SW480 (cell line): ENCODE data around the gene OR51A4.
"Not testable (repeated sequence)": the region's sequence is repeated elsewhere in the genome, so short reads cannot be mapped to it uniquely, and the experiment has no call there.

Source experiments
- DNase-seq: peaks from one replicate; pipeline ENCODE4 v3.0.0-alpha.2; 2016; ENCODE audit warnings: low spot score

Gene OR51A4

GRCh38 chr11:4947505-4947904, at the start of gene OR51A4:
Gene OR51A4, minus strand, starts transcription at chr11:4947605. Its CDS starts 505 bp downstream, at chr11:4947100.
- DNase-seq: no peak

GRCh38 chr11:4994551-4994950, 47.1 kb upstream of the OR51A4 start, which contains the start of gene OR51L1:
Gene OR51L1, plus strand, starts transcription at chr11:4994851. Its CDS starts 4,132 bp downstream, at chr11:4998983.
- no peak for DNase-seq

- no peak for DNase-seq
These were observed 43.7 kb upstream of the OR51A4 start for GRCh38 chr11:4991060-4991459.

- DNase-seq: no peak
These were observed 36.4 kb upstream of the OR51A4 start for GRCh38 chr11:4983841-4984240.

- DNase-seq: no peak
These were observed 35.3 kb upstream of the OR51A4 start for GRCh38 chr11:4982678-4983077.

GRCh38 chr11:4979036-4979435, 31.6 kb upstream of the OR51A4 start:
- no peak for DNase-seq

GRCh38 chr11:4975436-4975835, 28.0 kb upstream of the OR51A4 start:
- no peak for DNase-seq

- no peak for DNase-seq
These were observed 15.4 kb upstream of the OR51A4 start for GRCh38 chr11:4962816-4963215.

GRCh38 chr11:4960877-4961276, 13.5 kb upstream of the OR51A4 start:
- DNase-seq: no peak

- DNase-seq: no peak
These were observed 10.0 kb upstream of the OR51A4 start for GRCh38 chr11:4957396-4957795.

GRCh38 chr11:4955613-4956012, 8.2 kb upstream of the OR51A4 start, which contains the start of gene OR51A2:
Gene OR51A2, minus strand, starts transcription at chr11:4955713. Its CDS starts 0 bp downstream, at chr11:4955713.
- DNase-seq: not testable (repeated sequence)

- DNase-seq: no peak
These were observed 10.7 kb downstream of the OR51A4 start for GRCh38 chr11:4936745-4937144.

GRCh38 chr11:4932751-4933150, 14.7 kb downstream of the OR51A4 start:
- no peak for DNase-seq

- no peak for DNase-seq
These were observed 20.8 kb downstream of the OR51A4 start for GRCh38 chr11:4926608-4927007.

GRCh38 chr11:4924239-4924638, 23.2 kb downstream of the OR51A4 start, which contains the start of gene OR51G1:
Gene OR51G1, minus strand, starts transcription at chr11:4924339. Its CDS starts 0 bp downstream, at chr11:4924339.
- DNase-seq: no peak

GRCh38 chr11:4922304-4922703, 25.1 kb downstream of the OR51A4 start:
- DNase-seq: no peak

GRCh38 chr11:4921796-4922195, 25.6 kb downstream of the OR51A4 start:
- DNase-seq: no peak

- DNase-seq: no peak
These were observed 28.2 kb downstream of the OR51A4 start, which contains the start of gene OR51G2 for GRCh38 chr11:4919250-4919649. Gene OR51G2, minus strand, starts transcription at chr11:4919350. Its CDS starts 3,687 bp downstream, at chr11:4915663.

- no peak for DNase-seq
These were observed 30.8 kb downstream of the OR51A4 start for GRCh38 chr11:4916581-4916980.

GRCh38 chr11:4903484-4903883, 43.9 kb downstream of the OR51A4 start, which contains the start of gene OR51A7:
Gene OR51A7, plus strand, starts transcription at chr11:4903783. Its CDS starts 3,587 bp downstream, at chr11:4907370.
- no peak for DNase-seq
